HEK293 (cell line): Measurements from ENCODE around the gene FHIT.

Source experiments
- CTCF ChIP-seq: fragments of 450-650 bp; formaldehyde crosslinking; IDR thresholded peaks from 2 replicates; pipeline ENCODE4 v1.5.1; 2016; ENCODE audit warnings: missing biosample characterization, missing genetic modification characterization
- EGR2 ChIP-seq: fragments of 450-650 bp; formaldehyde crosslinking; IDR thresholded peaks from 2 replicates; pipeline ENCODE4 v1.5.1; 2016; ENCODE audit warnings: low read depth, missing biosample characterization, missing genetic modification characterization
- ZNF132 ChIP-seq: fragments of 450-650 bp; formaldehyde crosslinking; IDR thresholded peaks from 2 replicates; pipeline ENCODE4 v1.5.1; 2017; ENCODE audit warnings: missing biosample characterization, missing genetic modification characterization, borderline replicate concordance
- ZNF18 ChIP-seq: fragments of 450-650 bp; formaldehyde crosslinking; IDR thresholded peaks from 2 replicates; pipeline ENCODE4 v1.5.1; 2016; ENCODE audit warnings: missing biosample characterization, missing genetic modification characterization
- ZNF266 ChIP-seq: fragments of 450-650 bp; formaldehyde crosslinking; IDR thresholded peaks from 2 replicates; pipeline ENCODE4 v1.5.1; 2016; ENCODE audit warnings: missing biosample characterization, missing genetic modification characterization, low read depth
- ZNF510 ChIP-seq: fragments of 450-650 bp; formaldehyde crosslinking; IDR thresholded peaks from 2 replicates; pipeline ENCODE4 v1.5.1; 2018; ENCODE audit warnings: mild to moderate bottlenecking, missing genetic modification characterization, missing biosample characterization; ENCODE audit not compliant: insufficient replicate concordance
- ZNF558 ChIP-seq: fragments of 450-650 bp; formaldehyde crosslinking; IDR thresholded peaks from 2 replicates; pipeline ENCODE4 v1.5.1; 2016; ENCODE audit warnings: missing biosample characterization, missing genetic modification characterization

- TF ChIP-seq CTCF (no peak), ZNF18 (no peak), EGR2 (tag by site-specific recombination) (no peak), ZNF266 (no peak), ZNF558 (tag by site-specific recombination) (no peak), ZNF132 (tag by site-specific recombination) (no peak), ZNF510 (tag by site-specific recombination) (no peak)
Observed at GRCh38 chr3:60081381-60082095, 1169.7 kb downstream of the FHIT start.
